ENCODE measurements around the gene SFXN3.

DNA sequence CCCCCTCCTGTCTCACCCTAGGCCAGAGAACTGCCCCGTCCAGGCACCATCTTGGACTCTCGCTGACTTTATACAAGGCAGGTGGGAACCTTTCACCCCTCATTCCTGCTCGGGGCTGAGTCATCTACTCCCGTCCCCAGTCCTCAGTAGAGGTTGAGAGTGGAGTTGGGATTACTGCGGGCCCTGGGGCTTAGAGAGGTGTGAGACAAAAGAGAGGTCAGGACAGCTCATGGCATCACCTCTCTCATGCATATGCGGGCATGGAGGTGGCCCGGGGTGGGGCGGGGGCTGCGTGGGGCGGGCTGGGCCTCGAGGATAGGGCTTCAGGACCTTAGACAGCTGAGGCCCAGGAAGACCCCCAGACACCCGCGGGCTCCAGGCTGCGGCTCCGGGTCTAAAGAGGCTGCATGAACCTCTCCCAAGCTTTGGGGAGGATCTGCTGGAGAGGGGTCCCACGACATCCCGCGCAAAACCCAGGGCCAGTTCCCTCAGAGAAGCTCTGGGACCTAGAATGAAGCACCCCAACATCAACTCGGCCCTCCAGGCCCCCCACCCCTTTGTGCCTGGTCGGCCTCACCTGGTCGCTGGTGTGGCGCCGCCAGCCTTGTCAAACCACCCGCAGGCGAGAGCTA, 422 bp upstream of the SFXN3 start:
- TF ChIP-seq, protein P1, sequence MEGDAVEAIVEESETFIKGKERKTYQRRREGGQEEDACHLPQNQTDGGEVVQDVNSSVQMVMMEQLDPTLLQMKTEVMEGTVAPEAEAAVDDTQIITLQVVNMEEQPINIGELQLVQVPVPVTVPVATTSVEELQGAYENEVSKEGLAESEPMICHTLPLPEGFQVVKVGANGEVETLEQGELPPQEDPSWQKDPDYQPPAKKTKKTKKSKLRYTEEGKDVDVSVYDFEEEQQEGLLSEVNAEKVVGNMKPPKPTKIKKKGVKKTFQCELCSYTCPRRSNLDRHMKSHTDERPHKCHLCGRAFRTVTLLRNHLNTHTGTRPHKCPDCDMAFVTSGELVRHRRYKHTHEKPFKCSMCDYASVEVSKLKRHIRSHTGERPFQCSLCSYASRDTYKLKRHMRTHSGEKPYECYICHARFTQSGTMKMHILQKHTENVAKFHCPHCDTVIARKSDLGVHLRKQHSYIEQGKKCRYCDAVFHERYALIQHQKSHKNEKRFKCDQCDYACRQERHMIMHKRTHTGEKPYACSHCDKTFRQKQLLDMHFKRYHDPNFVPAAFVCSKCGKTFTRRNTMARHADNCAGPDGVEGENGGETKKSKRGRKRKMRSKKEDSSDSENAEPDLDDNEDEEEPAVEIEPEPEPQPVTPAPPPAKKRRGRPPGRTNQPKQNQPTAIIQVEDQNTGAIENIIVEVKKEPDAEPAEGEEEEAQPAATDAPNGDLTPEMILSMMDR (IDR thresholded peaks at IDR 0.05): no peak
- TF ChIP-seq POLR2A (IDR thresholded peaks at IDR 0.05): no peak

Measured in lower leg skin (tissue), 3 donors.